H1 (cell line): ENCODE measurements around the gene SLC5A10. TPM values are rescaled to one million over a fixed set of nuclear protein-coding genes. Genes with fewer than 3 reads are reported as not detected.

ENCODE experiments used
- CTCF ChIA-PET: fragments of 300-600 bp; sonication (Branson Sonifier 250); formaldehyde crosslinking; loops from one replicate; lab custom pipeline; 2021; ENCODE audit not compliant: partially characterized antibody; lab: Charles Lee
- POLR2A ChIA-PET: fragments of 300-600 bp; sonication (Branson Sonifier 250); formaldehyde crosslinking; loops from one replicate; lab custom pipeline; 2021; ENCODE audit warnings: inconsistent platforms; ENCODE audit not compliant: partially characterized antibody; lab: Charles Lee
- DNase-seq, 2 experiments: peaks; one replicate each; pipeline versions ENCODE4 v3.0.0 to v3.0.0-alpha.2; 2010 to 2022; ENCODE audit warnings: low spot score in 2 of 2, low read depth in 1 of 2, mixed read lengths in 1 of 2
- FAIRE-seq: peaks from 2 replicates; lab custom pipeline; 2011; peaks lifted over from hg19 to GRCh38; lab: Jason Lieb, UNC
- H2AFZ ChIP-seq: 2 replicates; pipeline ENCODE4 v1.8.1; 2012; ENCODE audit warnings: low read length, inconsistent platforms
- H2AK5ac ChIP-seq: 2 replicates; pipeline ENCODE4 v1.6.1; 2013; ENCODE audit warnings: low read depth, low read length
- H2BK120ac ChIP-seq: replicated peaks from 2 replicates; pipeline ENCODE3; 2013; ENCODE audit warnings: low read depth, low read length, inconsistent platforms
- H2BK12ac ChIP-seq: 2 replicates; pipeline ENCODE4 v1.6.1; 2013; ENCODE audit warnings: low read depth, low read length
- H2BK15ac ChIP-seq: 2 replicates; pipeline ENCODE4 v1.6.1; 2013; ENCODE audit warnings: low read length
- H2BK20ac ChIP-seq: 2 replicates; pipeline ENCODE4 v1.6.1; 2013; ENCODE audit warnings: low read length
- H2BK5ac ChIP-seq: 2 replicates; pipeline ENCODE4 v1.6.1; 2013; ENCODE audit warnings: low read depth, low read length
- H3K14ac ChIP-seq: 2 replicates; pipeline ENCODE4 v1.6.1; 2013; ENCODE audit warnings: inconsistent platforms; ENCODE audit not compliant: insufficient read length
- H3K18ac ChIP-seq: 2 replicates; pipeline ENCODE4 v1.6.1; 2013; ENCODE audit warnings: low read length; ENCODE audit errors: extremely low read depth
- H3K23ac ChIP-seq: 2 replicates; pipeline ENCODE4 v1.6.1; 2013; ENCODE audit warnings: inconsistent platforms; ENCODE audit not compliant: insufficient read length
- H3K23me2 ChIP-seq: 2 replicates; pipeline ENCODE4 v1.6.1; 2013; ENCODE audit warnings: low read depth, low read length
- H3K27ac ChIP-seq: 2 replicates; pipeline ENCODE4 v1.6.1; 2011; ENCODE audit warnings: low read depth, low read length, inconsistent platforms
- H3K27me3 ChIP-seq, 4 experiments: replicated peaks in 1 of 4; 1 replicate in 1 of 4; 2 replicates in 3 of 4; pipeline versions ENCODE4 v1.6.1 to v1.8.1; 2011 to 2013; ENCODE audit warnings: low read length in 3 of 4, mild to moderate bottlenecking in 3 of 4, inconsistent platforms in 2 of 4, mixed read lengths in 2 of 4, moderate library complexity in 1 of 4; ENCODE audit not compliant: control insufficient read depth in 3 of 4, insufficient read depth in 3 of 4; ENCODE audit errors: extremely low read depth in 1 of 4
- H3K36me3 ChIP-seq, 4 experiments: 2 replicates each; pipeline versions ENCODE4 v1.6.1 to v1.8.1; 2011 to 2013; ENCODE audit warnings: mild to moderate bottlenecking in 4 of 4, low read length in 3 of 4, moderate library complexity in 2 of 4, control low read depth in 1 of 4, inconsistent platforms in 1 of 4; ENCODE audit not compliant: insufficient read depth in 4 of 4, control insufficient read depth in 2 of 4
- H3K4ac ChIP-seq: replicated peaks from 2 replicates; pipeline ENCODE3; 2013; ENCODE audit warnings: low read length, low read depth, mixed read lengths, inconsistent platforms; ENCODE audit not compliant: insufficient read length
- H3K4me1 ChIP-seq, 4 experiments: replicated peaks in 1 of 4; 1 replicate in 1 of 4; 2 replicates in 3 of 4; pipeline versions ENCODE4 v1.6.1 to v1.8.1; 2011 to 2013; ENCODE audit warnings: low read length in 3 of 4, inconsistent platforms in 2 of 4, mixed read lengths in 1 of 4; ENCODE audit not compliant: insufficient read depth in 4 of 4, control insufficient read depth in 3 of 4
- H3K4me2 ChIP-seq, 2 experiments: 2 replicates each; pipeline versions ENCODE4 v1.6.1 to v1.8.1; 2011 to 2013; ENCODE audit warnings: low read depth in 2 of 2, low read length in 2 of 2, control low read depth in 1 of 2, inconsistent platforms in 1 of 2, mild to moderate bottlenecking in 1 of 2; ENCODE audit not compliant: insufficient read depth in 1 of 2
- H3K4me3 ChIP-seq, 4 experiments: fragments of 200-600, 300-600 bp in 1 of 4; sonication (generic), shearing (Covaris generic), sonication (Bioruptor Twin) in 1 of 4; 2 replicates each; pipeline versions ENCODE4 v1.5.1 to v1.8.1; 2011 to 2016; ENCODE audit warnings: low read length in 4 of 4, low read depth in 3 of 4, control low read depth in 2 of 4, inconsistent platforms in 2 of 4, mild to moderate bottlenecking in 2 of 4, mixed read lengths in 1 of 4, moderate library complexity in 1 of 4; ENCODE audit not compliant: insufficient read depth in 2 of 4; ENCODE audit errors: extremely low read depth in 1 of 4
- H3K56ac ChIP-seq: replicated peaks from 2 replicates; pipeline ENCODE3; 2013; ENCODE audit warnings: low read depth, mild to moderate bottlenecking, mixed read lengths, low read length, inconsistent platforms; ENCODE audit not compliant: insufficient read length
- H3K79me1 ChIP-seq: 2 replicates; pipeline ENCODE4 v1.6.1; 2013; ENCODE audit warnings: low read depth, low read length, control low read depth
- H3K79me2 ChIP-seq, 2 experiments: 2 replicates each; pipeline versions ENCODE4 v1.6.1 to v1.8.1; 2012 to 2013; ENCODE audit warnings: low read length in 2 of 2, mild to moderate bottlenecking in 2 of 2, inconsistent platforms in 1 of 2; ENCODE audit not compliant: insufficient read depth in 2 of 2, control insufficient read depth in 1 of 2
- H3K9ac ChIP-seq, 4 experiments: replicated peaks in 1 of 4; 1 replicate in 1 of 4; 2 replicates in 3 of 4; pipeline versions ENCODE4 v1.6.1 to v1.8.1; 2011 to 2013; ENCODE audit warnings: low read depth in 3 of 4, low read length in 3 of 4, control low read depth in 2 of 4, mild to moderate bottlenecking in 2 of 4, moderate library complexity in 2 of 4, inconsistent platforms in 1 of 4; ENCODE audit errors: extremely low read depth in 1 of 4
- H3K9me3 ChIP-seq, 2 experiments: 2 replicates each; pipeline versions ENCODE4 v1.6.1 to v1.8.1; 2012 to 2013; ENCODE audit warnings: mild to moderate bottlenecking in 2 of 2, moderate library complexity in 2 of 2, control low read depth in 1 of 2, inconsistent platforms in 1 of 2, low read depth in 1 of 2, low read length in 1 of 2, mixed read lengths in 1 of 2; ENCODE audit not compliant: insufficient read depth in 2 of 2
- H4K20me1 ChIP-seq, 2 experiments: replicated peaks in 1 of 2; 2 replicates each; pipeline versions ENCODE3 to v1.8.1; 2011 to 2013; ENCODE audit warnings: inconsistent platforms in 2 of 2, low read length in 2 of 2, mild to moderate bottlenecking in 1 of 2; ENCODE audit not compliant: insufficient read depth in 2 of 2, control insufficient read depth in 1 of 2
- H4K5ac ChIP-seq: 2 replicates; pipeline ENCODE4 v1.6.1; 2013; ENCODE audit warnings: low read length, low read depth, mixed read lengths, inconsistent platforms; ENCODE audit not compliant: insufficient read length
- H4K8ac ChIP-seq: 2 replicates; pipeline ENCODE4 v1.8.0; 2013; ENCODE audit warnings: mild to moderate bottlenecking, moderate library complexity, low read length, inconsistent platforms; ENCODE audit not compliant: insufficient read depth; ENCODE audit errors: extremely low read depth
- H4K91ac ChIP-seq: replicated peaks from 2 replicates; pipeline ENCODE3; 2013; ENCODE audit warnings: low read length, mixed read lengths, inconsistent platforms; ENCODE audit not compliant: insufficient read length
- CHD2 ChIP-seq: IDR thresholded peaks from 2 replicates; pipeline ENCODE4 v1.6.1; 2012; ENCODE audit warnings: low read length, improper control_type of control experiment
- RBBP5 ChIP-seq: IDR thresholded peaks from 2 replicates; pipeline ENCODE4 v1.7.1; 2012; ENCODE audit warnings: low read depth, mild to moderate bottlenecking, inconsistent platforms, low read length, moderate library complexity, borderline replicate concordance
- SIRT6 ChIP-seq: IDR thresholded peaks from one replicate; pipeline ENCODE4 v1.7.1; 2012; ENCODE audit warnings: low read length, inconsistent platforms
- WGBS, 2 experiments: shearing (Covaris generic) in 1 of 2; methylation state at CpG; one replicate each; pipeline versions ENCODE4 v1.1.6 to v1.1.7; 2013 to 2015; ENCODE audit warnings: low lambda C conversion rate in 2 of 2, mixed read lengths in 2 of 2, inconsistent platforms in 1 of 2, low coverage in 1 of 2, missing lambda C conversion rate in 1 of 2; ENCODE audit not compliant: insufficient replicate concordance in 2 of 2, insufficient coverage in 1 of 2, insufficient read length in 1 of 2; ENCODE audit errors: extremely low coverage in 1 of 2, missing lambda C conversion rate in 1 of 2; 5-methylcytosine and 5-hydroxymethylcytosine counted together
- polyA plus RNA-seq, 7 experiments: library from polyadenylated mRNA; depleted of rRNA in 3 of 7; stranded (reverse) in 5 of 7; unstranded in 2 of 7; fragments of >200 nt in 5 of 7; fragments of 200-250 nt in 2 of 7; gene quantifications; 1 replicate in 5 of 7; 2 replicates in 1 of 7; 4 replicates in 1 of 7; pipeline versions ENCODE4 v1.2.1 to v1.2.3, GENCODE V29; 2011 to 2013; ENCODE audit warnings: missing spikeins in 2 of 7, mixed read lengths in 2 of 7
- total RNA-seq: library from RNA; stranded (reverse); fragmentation: NEBNext Ultra II Directional; extraction: Animal tissue kit (Norgen Biotek cat#: 25700); gene quantifications from 2 replicates; pipeline ENCODE4 v1.2.1, GENCODE V29; 2021

Gene SLC5A10
- total and polyA plus RNA-seq, 2 of the 8 experiments (the other 6 are each of a cell fraction or from before 2014, with no cell fraction given): 0.05 to 0.11 TPM

DNA sequence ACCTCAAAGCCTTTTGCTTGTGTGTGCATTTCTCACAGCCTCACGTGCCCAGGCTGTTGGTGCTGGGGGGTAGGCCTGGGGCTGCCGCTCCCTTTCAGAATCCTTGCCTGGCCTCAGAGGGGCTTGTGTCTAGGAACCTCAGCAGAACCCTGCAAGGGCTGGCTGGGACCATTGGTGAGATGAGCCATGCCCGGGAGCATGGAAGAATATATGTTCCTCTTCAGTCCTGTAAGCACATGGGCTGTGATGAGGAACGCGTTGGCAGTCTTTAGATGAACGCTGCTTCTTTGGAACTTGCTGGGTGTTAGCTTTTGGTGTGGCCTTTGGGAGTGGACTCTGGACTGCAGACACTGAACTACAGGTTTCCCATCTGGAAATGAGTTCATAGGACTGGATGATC, 32.0 kb upstream of the SLC5A10 start:
- Histone ChIP-seq H4K5ac (no peak overlapping the region), H4K20me1 (no peaks in the 10 kb centered on the region), H3K9me3 (no peaks in the 10 kb centered on the region), H3K79me1 (peaks cover 3% of the 10 kb centered on the region; the same call in 1 of the 2 replicates), H2AK5ac (no peak overlapping the region), H3K14ac (no peak overlapping the region), H2BK15ac (no peak overlapping the region), H3K23ac (no peak overlapping the region), H2BK120ac (no peak overlapping the region), H2BK12ac (no peak overlapping the region), H4K91ac (no peak overlapping the region), H3K27ac (no peak overlapping the region), H3K4ac (no peak overlapping the region), H4K8ac (no peak overlapping the region), H3K4me3 (no peak overlapping the region), H2BK5ac (no peak overlapping the region), H3K23me2 (no peaks in the 10 kb centered on the region), H2BK20ac (no peak overlapping the region), H3K18ac (no peak overlapping the region), H3K4me1 (no peaks in the 10 kb centered on the region), H3K36me3 (peaks cover 6 to 19% (median 9%) of the 10 kb centered on the region in 4 experiments; a peak in 6 of 8 replicates), H2AFZ (no peak overlapping the region), H3K27me3 (no peaks in the 10 kb centered on the region), H3K4me2 (no peak overlapping the region), H3K79me2 (peaks cover 0 to 7% of the 10 kb centered on the region in 2 experiments; a peak in 1 of 4 replicates), H3K56ac (no peak overlapping the region), H3K9ac (no peak overlapping the region; a peak in 2 of 7 replicates)
- FAIRE-seq: no peak
- CTCF ChIA-PET: no interaction called here
- DNase-seq: no peak
- POLR2A ChIA-PET: interaction anchor here (0.6 kb wide), 1 partner anchor 15 kb away, joined by 3 read pairs; no protein-coding TSS in a partner anchor
- WGBS, 2 experiments: 90% methylated on average over 6 of the region's 6 CpGs; no CpG with 5 or more reads in 1 of the 2 experiments
- TF ChIP-seq SIRT6 (no peak), RBBP5 (no peak), CHD2 (no peak)
